Measurements from ENCODE around the gene KLF9. TPM values are rescaled to one million over a fixed set of nuclear protein-coding genes. Genes with fewer than 3 reads are reported as not detected.

Gene KLF9
- total and polyA plus RNA-seq, 2 donors (not counting 3 experiments of a cell fraction or from before 2014, with no cell fraction given): 7.3 to 17.2 TPM

DNA sequence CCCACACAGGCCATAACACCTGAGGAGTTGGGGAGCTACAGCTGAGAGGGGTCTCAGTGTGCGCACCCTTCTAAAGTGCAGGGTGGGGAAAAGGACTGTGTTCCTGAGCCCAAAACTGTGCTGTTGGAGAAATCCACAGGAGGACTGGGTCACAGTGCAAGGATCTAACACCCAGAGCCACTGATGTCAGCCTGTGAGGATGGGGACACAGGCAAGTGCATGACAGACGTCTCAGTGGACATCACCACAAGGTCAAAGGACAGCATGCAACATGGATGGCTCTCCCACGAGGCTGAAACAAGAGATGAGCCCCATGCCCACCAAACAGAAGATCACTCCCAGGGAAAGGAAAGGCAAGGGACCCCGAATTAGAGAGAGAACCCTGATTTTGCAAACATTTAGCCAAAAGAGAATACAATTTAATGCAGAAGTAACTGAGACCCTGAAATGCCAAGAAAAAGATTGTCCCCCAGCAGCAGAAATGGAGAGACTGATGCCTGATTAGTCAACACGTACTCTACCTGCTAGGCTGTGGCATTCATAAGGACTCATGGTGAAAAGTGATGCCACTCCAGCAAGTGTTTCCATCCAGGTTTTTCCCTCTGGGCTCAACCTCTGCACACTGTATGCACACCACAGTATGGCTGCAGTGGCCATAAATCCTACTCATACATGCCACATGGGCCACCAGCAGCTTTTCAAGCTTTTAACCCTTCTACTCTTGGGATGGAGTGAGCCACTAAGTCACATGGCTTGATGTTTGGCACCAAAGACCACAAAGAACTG is 14.2 kb downstream of the KLF9 start:
- POLR2A ChIA-PET: interaction anchor here (1.0 kb wide), 1 partner anchor 12 kb away, joined by 5 read pairs; no protein-coding TSS in a partner anchor
- Histone ChIP-seq H3K9me3 (replicated peaks; ENCODE audit: control insufficient read depth, insufficient read depth, low read length) (no peaks in the 10 kb centered on the region), H3K9ac (replicated peaks; ENCODE audit: extremely low read depth, insufficient read depth, low read length) (no peak overlapping the region), H3K79me2 (ENCODE audit: control insufficient read depth, insufficient read depth, low read length) (peaks cover 89% of the 10 kb centered on the region), H3K4me3 (replicated peaks in 1 of 3; ENCODE audit: insufficient read depth in 1 of 3, low read depth in 1 of 3, low read length in 3 of 3) (no peak overlapping the region), H3K27ac (ENCODE audit: insufficient read depth, low read depth, low read length) (no peak overlapping the region), H3K27me3 (ENCODE audit: control insufficient read depth in 2 of 2, insufficient read depth in 2 of 2, low read length in 2 of 2) (no peaks in the 10 kb centered on the region), H3K4me2 (ENCODE audit: insufficient read depth, low read length) (no peak overlapping the region), H3K36me3 (ENCODE audit: control insufficient read depth in 2 of 2, extremely low read depth in 1 of 2, insufficient read depth in 2 of 2, low read length in 2 of 2) (no peaks in the 10 kb centered on the region), H3K9me1 (replicated peaks; ENCODE audit: control insufficient read depth, extremely low read depth, insufficient read depth, low read length) (no peaks in the 10 kb centered on the region), H3K4me1 (ENCODE audit: control insufficient read depth, extremely low read depth, insufficient read depth, low read length) (peaks cover 5% of the 10 kb centered on the region), H2AFZ (ENCODE audit: low read depth, low read length) (no peak overlapping the region), H4K20me1 (replicated peaks; ENCODE audit: control insufficient read depth, extremely low read depth, insufficient read depth, low read length) (no peaks in the 10 kb centered on the region)
- dilution Hi-C loops (cut with MboI; ENCODE audit: extremely low pct_ligation_motif_present, low sequenced_read_pairs): no loop called here
- no peak for FAIRE-seq
- CTCF ChIA-PET: interaction anchor here (0.6 to 1.8 kb wide), 4 partner anchors 10 to 202 kb away, joined by 3 to 8 read pairs (median 4); no protein-coding TSS in a partner anchor
- no TSS peak for BruUV-seq (replicated peaks)
- intact Hi-C loops (cut with micrococcal nuclease): no loop called here
- TF ChIP-seq POLR2A (IDR thresholded peaks at IDR 0.05; ENCODE audit: low read depth, low read length) (no peak), POLR2AphosphoS5 (IDR thresholded peaks at IDR 0.05; ENCODE audit: insufficient read depth, low read depth, low read length) (no peak)
- DNase-seq (ENCODE audit: low read depth, low spot score): no peak

- H3K4me1 ChIP-seq (ENCODE audit: control insufficient read depth, extremely low read depth, insufficient read depth, low read length): peaks cover 5% of the 10 kb centered on the region
- DNase-seq (ENCODE audit: low read depth, low spot score): no peak
- CTCF ChIA-PET: interaction anchor here (1.1 to 1.8 kb wide), 3 partner anchors 8 to 203 kb away, joined by 3 to 8 read pairs (median 5); no protein-coding TSS in a partner anchor
- no peak overlapping the region for H3K4me2 ChIP-seq (ENCODE audit: insufficient read depth, low read length)
- dilution Hi-C loops (cut with MboI; ENCODE audit: extremely low pct_ligation_motif_present, low sequenced_read_pairs) (no loop called here), intact Hi-C loops (cut with micrococcal nuclease) (no loop called here)
- no peak overlapping the region for H3K4me3 ChIP-seq (replicated peaks in 1 of 3; ENCODE audit: insufficient read depth in 1 of 3, low read depth in 1 of 3, low read length in 3 of 3)
- no peak for FAIRE-seq
- H3K9me1 ChIP-seq (replicated peaks; ENCODE audit: control insufficient read depth, extremely low read depth, insufficient read depth, low read length): no peaks in the 10 kb centered on the region
- no peak overlapping the region for H2AFZ ChIP-seq (ENCODE audit: low read depth, low read length)
- peaks cover 88% of the 10 kb centered on the region for H3K79me2 ChIP-seq (ENCODE audit: control insufficient read depth, insufficient read depth, low read length)
- POLR2A ChIA-PET: interaction anchor here (1.0 kb wide), 1 partner anchor 13 kb away, joined by 5 read pairs; no protein-coding TSS in a partner anchor
- no peaks in the 10 kb centered on the region for H3K36me3 ChIP-seq (ENCODE audit: control insufficient read depth in 2 of 2, extremely low read depth in 1 of 2, insufficient read depth in 2 of 2, low read length in 2 of 2)
- H3K9ac ChIP-seq (replicated peaks; ENCODE audit: extremely low read depth, insufficient read depth, low read length): no peak overlapping the region
- H3K9me3 ChIP-seq (replicated peaks; ENCODE audit: control insufficient read depth, insufficient read depth, low read length): no peaks in the 10 kb centered on the region
- no TSS peak for BruUV-seq (replicated peaks)
- H4K20me1 ChIP-seq (replicated peaks; ENCODE audit: control insufficient read depth, extremely low read depth, insufficient read depth, low read length): no peaks in the 10 kb centered on the region
- TF ChIP-seq EZH2 (IDR thresholded peaks at IDR 0.05; ENCODE audit: borderline replicate concordance, low read depth, low read length, severe bottlenecking) (no peak), FOS (IDR thresholded peaks at IDR 0.05; ENCODE audit: borderline replicate concordance, insufficient read depth, low read length) (no peak), POLR2A (IDR thresholded peaks at IDR 0.05; ENCODE audit: low read depth, low read length) (no peak), JUN (IDR thresholded peaks at IDR 0.05; ENCODE audit: borderline replicate concordance, insufficient read depth, insufficient read length, low read depth) (no peak), MYC (IDR thresholded peaks at IDR 0.05; ENCODE audit: low read depth, low read length) (no peak), GATA2 (IDR thresholded peaks at IDR 0.05; ENCODE audit: insufficient read depth, insufficient read length, low read depth, low read length) (no peak), POLR2AphosphoS5 (IDR thresholded peaks at IDR 0.05; ENCODE audit: insufficient read depth, low read depth, low read length) (no peak)
- TF ChIP-seq, protein P1, sequence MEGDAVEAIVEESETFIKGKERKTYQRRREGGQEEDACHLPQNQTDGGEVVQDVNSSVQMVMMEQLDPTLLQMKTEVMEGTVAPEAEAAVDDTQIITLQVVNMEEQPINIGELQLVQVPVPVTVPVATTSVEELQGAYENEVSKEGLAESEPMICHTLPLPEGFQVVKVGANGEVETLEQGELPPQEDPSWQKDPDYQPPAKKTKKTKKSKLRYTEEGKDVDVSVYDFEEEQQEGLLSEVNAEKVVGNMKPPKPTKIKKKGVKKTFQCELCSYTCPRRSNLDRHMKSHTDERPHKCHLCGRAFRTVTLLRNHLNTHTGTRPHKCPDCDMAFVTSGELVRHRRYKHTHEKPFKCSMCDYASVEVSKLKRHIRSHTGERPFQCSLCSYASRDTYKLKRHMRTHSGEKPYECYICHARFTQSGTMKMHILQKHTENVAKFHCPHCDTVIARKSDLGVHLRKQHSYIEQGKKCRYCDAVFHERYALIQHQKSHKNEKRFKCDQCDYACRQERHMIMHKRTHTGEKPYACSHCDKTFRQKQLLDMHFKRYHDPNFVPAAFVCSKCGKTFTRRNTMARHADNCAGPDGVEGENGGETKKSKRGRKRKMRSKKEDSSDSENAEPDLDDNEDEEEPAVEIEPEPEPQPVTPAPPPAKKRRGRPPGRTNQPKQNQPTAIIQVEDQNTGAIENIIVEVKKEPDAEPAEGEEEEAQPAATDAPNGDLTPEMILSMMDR (IDR thresholded peaks at IDR 0.05; ENCODE audit: extremely low read depth in 1 of 2, insufficient read depth in 1 of 2, low read depth in 1 of 2, low read length in 2 of 2): no peak
- TF ChIP-seq, protein P2, sequence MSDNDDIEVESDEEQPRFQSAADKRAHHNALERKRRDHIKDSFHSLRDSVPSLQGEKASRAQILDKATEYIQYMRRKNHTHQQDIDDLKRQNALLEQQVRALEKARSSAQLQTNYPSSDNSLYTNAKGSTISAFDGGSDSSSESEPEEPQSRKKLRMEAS (IDR thresholded peaks at IDR 0.05; ENCODE audit: insufficient read depth, insufficient read length): no peak
- H3K27me3 ChIP-seq (ENCODE audit: control insufficient read depth in 2 of 2, insufficient read depth in 2 of 2, low read length in 2 of 2): no peaks in the 10 kb centered on the region
- no peak overlapping the region for H3K27ac ChIP-seq (ENCODE audit: insufficient read depth, low read depth, low read length)
Observed at GRCh38 chr9:70399141-70399540, 15.3 kb downstream of the KLF9 start.
